K562 (cell line): ENCODE results near the gene CUX1. TPM values are rescaled to one million over a fixed set of nuclear protein-coding genes. Genes with fewer than 3 reads are reported as not detected.

Experiments used
- ATAC-seq: fragments of 200-7000 bp; cut with Tn5 transposase; 3 replicates; pipeline ENCODE4 v1.9.1; 2020; ENCODE audit warnings: moderate library complexity
- BruUV-seq: library from RNA; stranded (reverse); fragments of 400-500 nt; replicated peaks from 2 replicates; lab custom pipeline; 2021; lab: Mats Ljungman, UMichigan
- CTCF ChIA-PET: fragments of 300-600 bp; formaldehyde crosslinking; extraction: SDS; loops from one replicate; lab custom pipeline; 2021; ENCODE audit warnings: low intra/inter-chr PET ratio; lab: Yijun Ruan, JAX
- POLR2A ChIA-PET: fragments of 300-600, 350-650 bp; sonication (Branson Sonifier 250); formaldehyde crosslinking; extraction: SDS; loops from one replicate; lab custom pipeline; 2021; ENCODE audit warnings: antibody characterized with exemption, inconsistent platforms; lab: Yijun Ruan, JAX
- DNase-seq, 4 experiments: peaks; one replicate each; pipeline versions ENCODE4 v3.0.0 to v3.0.0-alpha.2; 2011 to 2018; ENCODE audit warnings: low spot score in 3 of 4, mixed read lengths in 3 of 4; ENCODE audit errors: extremely low read depth in 1 of 4
- FAIRE-seq: peaks from 2 replicates; lab custom pipeline; 2011; peaks lifted over from hg19 to GRCh38; lab: Jason Lieb, UNC
- H2AFZ ChIP-seq: 2 replicates; pipeline ENCODE4 v1.6.0; 2011; ENCODE audit warnings: low read depth, low read length, control low read depth, inconsistent platforms
- H3K27ac ChIP-seq: fragments of 200-600 bp; 3 replicates; pipeline ENCODE4 v1.8.0; 2011; ENCODE audit warnings: low read depth, mild to moderate bottlenecking, control low read depth, inconsistent platforms, low read length, moderate library complexity, mixed read lengths; ENCODE audit errors: extremely low read depth
- H3K27me3 ChIP-seq, 2 experiments: fragments of 300-600 bp in 1 of 2; 2 replicates in 1 of 2; 3 replicates in 1 of 2; pipeline versions ENCODE4 v1.6.0 to v1.8.0; 2011; ENCODE audit warnings: inconsistent platforms in 2 of 2, low read length in 2 of 2, mild to moderate bottlenecking in 1 of 2, mixed read lengths in 1 of 2, moderate library complexity in 1 of 2; ENCODE audit not compliant: control insufficient read depth in 2 of 2, insufficient read depth in 2 of 2
- H3K36me3 ChIP-seq: fragments of 300-600 bp; 3 replicates; pipeline ENCODE4 v1.8.0; 2011; ENCODE audit warnings: mild to moderate bottlenecking, low read length, inconsistent platforms; ENCODE audit not compliant: control insufficient read depth, insufficient read depth
- H3K4me1 ChIP-seq, 2 experiments: fragments of 200-600 bp in 1 of 2; replicated peaks in 1 of 2; 2 replicates in 1 of 2; 3 replicates in 1 of 2; pipeline versions ENCODE4 v1.5.1 to v1.8.0; 2011; ENCODE audit warnings: inconsistent platforms in 2 of 2, low read length in 2 of 2, mild to moderate bottlenecking in 1 of 2, mixed read lengths in 1 of 2, moderate library complexity in 1 of 2; ENCODE audit not compliant: control insufficient read depth in 2 of 2, insufficient read depth in 2 of 2
- H3K4me2 ChIP-seq: 2 replicates; pipeline ENCODE4 v1.6.1; 2011; ENCODE audit warnings: low read length, control low read depth, inconsistent platforms, mixed read lengths; ENCODE audit not compliant: insufficient read depth
- H3K4me3 ChIP-seq: fragments of 200-600 bp; sonication (generic), shearing (Covaris generic); 2 replicates; pipeline ENCODE4 v1.5.1; 2016; ENCODE audit warnings: control low read depth, inconsistent platforms
- H3K79me2 ChIP-seq: fragments of 200-600 bp; 3 replicates; pipeline ENCODE4 v1.8.0; 2011; ENCODE audit warnings: low read length, inconsistent platforms; ENCODE audit not compliant: control insufficient read depth, insufficient read depth
- H3K9ac ChIP-seq, 2 experiments: 2 replicates each; pipeline versions ENCODE4 v1.6.0 to v1.6.1; 2011; ENCODE audit warnings: low read depth in 2 of 2, low read length in 2 of 2, control low read depth in 1 of 2, inconsistent platforms in 1 of 2, mild to moderate bottlenecking in 1 of 2, mixed read lengths in 1 of 2; ENCODE audit not compliant: insufficient read depth in 1 of 2
- H3K9me1 ChIP-seq: one replicate; pipeline ENCODE4 v1.6.0; 2011; ENCODE audit warnings: inconsistent platforms, mild to moderate bottlenecking, low read length, moderate library complexity; ENCODE audit not compliant: control insufficient read depth, insufficient read depth
- H3K9me3 ChIP-seq: replicated peaks from 2 replicates; pipeline ENCODE4 v1.5.1; 2011; ENCODE audit warnings: low read depth, low read length, inconsistent platforms; ENCODE audit not compliant: control insufficient read depth, insufficient read depth
- H4K20me1 ChIP-seq: replicated peaks from 2 replicates; pipeline ENCODE4 v1.6.1; 2011; ENCODE audit warnings: low read length, inconsistent platforms, mixed read lengths; ENCODE audit not compliant: control insufficient read depth, insufficient read depth
- CBX1 ChIP-seq: sonication (generic); IDR thresholded peaks from 2 replicates; pipeline ENCODE4 v1.6.1; 2016; ENCODE audit warnings: antibody characterized with exemption, low read depth, mild to moderate bottlenecking
- KHSRP ChIP-seq: fragments of 450-650 bp; IDR thresholded peaks from 2 replicates; pipeline ENCODE4 v1.6.1; 2017
- MTA1 ChIP-seq: fragments of 450-650 bp; IDR thresholded peaks from 2 replicates; pipeline ENCODE4 v1.6.1; 2017; ENCODE audit warnings: borderline replicate concordance
- NFE2L1 ChIP-seq: fragments of 450-650 bp; IDR thresholded peaks from 2 replicates; pipeline ENCODE4 v1.6.1; 2016; ENCODE audit warnings: missing genetic modification characterization, low read depth, mild to moderate bottlenecking, missing compliant biosample characterization, moderate library complexity, borderline replicate concordance
- SREBF1 ChIP-seq: fragments of 150-350 bp; IDR thresholded peaks from 2 replicates; pipeline ENCODE4 v1.6.1; 2014; ENCODE audit warnings: antibody characterized with exemption, low read depth, low read length, borderline replicate concordance
- ZFX ChIP-seq: sonication (generic); formaldehyde crosslinking; IDR thresholded peaks from 2 replicates; pipeline ENCODE4 v1.8.0; 2022; ENCODE audit warnings: mild to moderate bottlenecking, missing genetic modification reagents, moderate library complexity
- ZNF444 ChIP-seq: fragments of 250-450 bp; sonication (Bioruptor Pico); IDR thresholded peaks from 2 replicates; pipeline ENCODE4 v1.4.0; 2020; ENCODE audit warnings: mild to moderate bottlenecking, moderate library complexity
- ZSCAN29 ChIP-seq: fragments of 450-650 bp; IDR thresholded peaks from 2 replicates; pipeline ENCODE4 v1.6.1; 2017
- WGBS: fragments of 100-300 bp; shearing (Covaris generic); methylation state at CpG from one replicate; pipeline ENCODE4 v1.1.6; 2016; ENCODE audit warnings: low coverage, mixed read lengths; ENCODE audit not compliant: insufficient coverage; ENCODE audit errors: missing lambda C conversion rate; 5-methylcytosine and 5-hydroxymethylcytosine counted together
- in situ Hi-C: fragments of 300-500 bp; cut with MboI; formaldehyde crosslinking; loops from 4 replicates; pipeline ENCODE4 v1.15.0; 2018; ENCODE audit warnings: inconsistent platforms, mixed read lengths
- intact Hi-C: fragments of 100-400 bp; cut with micrococcal nuclease; formaldehyde crosslinking; loops from 2 replicates; pipeline ENCODE4 v1.14.2; 2022
- polyA plus RNA-seq, 8 experiments: library from polyadenylated mRNA; depleted of rRNA in 4 of 8; stranded (reverse) in 5 of 8; unstranded in 3 of 8; fragments of >200 nt; fragmentation: Nextera tagmentation in 2 of 8; fragmentation: Illumina TruSeq in 1 of 8; extraction: Ambion mirVana in 2 of 8; extraction: Trizol in 1 of 8; gene quantifications; 2 replicates each; pipeline versions ENCODE4 v1.2.1 to v1.2.3, GENCODE V29; 2011 to 2014; ENCODE audit warnings: inconsistent platforms in 1 of 8, missing spikeins in 1 of 8
- total RNA-seq, 7 experiments: library from RNA; depleted of rRNA in 6 of 7; stranded (reverse); fragments of >200 nt in 6 of 7; fragmentation: Illumina TruSeq in 2 of 7; extraction: Trizol in 2 of 7; gene quantifications; 2 replicates each; pipeline versions ENCODE4 v1.2.1 to v1.2.3, GENCODE V29; 2011 to 2021; ENCODE audit warnings: low replicate concordance in 1 of 7
- TF ChIP-seq, protein P1 (sequence below): fragments of 450-650 bp; formaldehyde crosslinking; conservative IDR thresholded peaks from 2 replicates; pipeline ENCODE4 v1.4.0; 2022; ENCODE audit warnings: mild to moderate bottlenecking, missing genetic modification characterization

Gene CUX1
- total and polyA plus RNA-seq, 9 of the 15 experiments (the other 6 are each of a cell fraction or from before 2014, with no cell fraction given) = 3.6 to 55.3 (median 25.2) TPM

DNA sequence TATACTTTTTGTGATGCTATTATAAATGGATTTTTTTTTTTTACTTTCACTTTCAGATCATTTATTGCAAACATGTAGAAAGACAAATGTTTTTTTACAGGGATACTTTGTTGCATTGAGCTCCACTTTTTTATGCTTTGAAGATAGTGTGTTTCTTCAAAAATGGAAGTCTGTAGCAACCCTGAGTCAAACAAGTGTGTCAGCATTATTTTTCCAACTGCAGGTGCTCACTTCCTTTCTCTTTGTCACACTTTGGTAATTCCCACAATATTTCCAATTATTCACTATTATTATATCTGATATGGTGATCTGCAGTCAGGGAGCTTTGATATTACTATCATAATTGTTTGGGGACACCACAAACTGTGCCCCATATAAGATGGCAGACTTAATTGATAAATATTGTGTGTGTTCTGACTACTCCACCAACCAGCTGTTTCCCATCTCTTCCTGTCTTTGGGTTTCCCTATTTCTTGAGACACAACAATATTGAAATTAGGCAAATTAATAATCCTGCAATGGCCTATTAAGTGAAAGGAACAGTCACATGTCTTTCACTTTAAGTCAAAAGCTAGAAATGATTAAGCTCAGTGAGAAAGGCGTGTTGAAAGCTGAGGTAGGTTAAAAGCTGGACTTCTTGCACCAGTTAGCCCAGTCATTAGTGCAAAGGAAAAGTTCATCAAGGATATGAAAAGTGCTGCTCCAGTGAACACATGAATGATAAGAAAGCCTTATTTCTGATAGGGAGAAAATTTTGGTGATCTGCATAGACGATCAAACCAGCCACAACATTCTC, 238.0 kb downstream of the CUX1 start (continued):
- TF ChIP-seq MTA1 (no peak), ZSCAN29 (no peak), ZFX (no peak)

DNA sequence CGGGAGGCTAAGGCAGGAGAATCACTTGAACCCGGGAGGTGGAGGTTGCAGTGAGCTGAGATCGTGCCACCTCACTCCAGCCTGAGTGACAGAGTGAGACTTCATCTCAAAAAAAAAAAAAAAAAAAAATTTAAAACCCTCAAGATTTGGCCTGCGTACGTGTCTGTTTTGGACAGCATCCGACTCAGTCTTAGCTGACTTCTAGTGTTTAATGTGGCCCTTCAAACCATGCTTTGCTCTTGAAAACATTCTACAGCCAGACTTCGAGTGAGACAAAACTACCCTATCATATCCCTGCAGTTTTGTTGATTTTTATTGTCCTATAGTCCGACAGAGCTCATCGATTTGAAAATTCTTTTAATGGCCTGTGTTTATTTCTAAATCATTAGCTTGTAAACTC, 242.1 kb downstream of the CUX1 start:
- Histone ChIP-seq H3K27me3 (no peaks in the 10 kb centered on the region), H3K9me3 (no peaks in the 10 kb centered on the region; the same call in 1 of the 2 replicates), H3K27ac (no peak overlapping the region), H3K4me2 (no peak overlapping the region), H4K20me1 (peaks cover 10% of the 10 kb centered on the region; the same call in 1 of the 2 replicates), H2AFZ (no peak overlapping the region), H3K4me3 (no peak overlapping the region), H3K4me1 (peaks cover 13 to 18% of the 10 kb centered on the region in 2 experiments; a peak in 4 of 5 replicates), H3K36me3 (no peaks in the 10 kb centered on the region), H3K79me2 (peaks cover 7% of the 10 kb centered on the region), H3K9me1 (no peaks in the 10 kb centered on the region), H3K9ac (no peak overlapping the region)
- DNase-seq (no peak), FAIRE-seq (no peak), ATAC-seq (no peak)
- intact Hi-C loops (no loop called here), in situ Hi-C loops (no loop called here)
- ChIA-PET POLR2A (interaction anchor here (0.6 to 1.2 kb wide), 3 partner anchors 10 to 174 kb away, joined by 3 to 4 read pairs (median 4); no protein-coding TSS in a partner anchor), CTCF (no interaction called here)
- no TSS peak for BruUV-seq
- WGBS = 87% methylated on average over 8 of the region's 9 CpGs
- no peak for TF ChIP-seq SREBF1
- no peak for TF ChIP-seq NFE2L1
- TF ChIP-seq, protein P1, sequence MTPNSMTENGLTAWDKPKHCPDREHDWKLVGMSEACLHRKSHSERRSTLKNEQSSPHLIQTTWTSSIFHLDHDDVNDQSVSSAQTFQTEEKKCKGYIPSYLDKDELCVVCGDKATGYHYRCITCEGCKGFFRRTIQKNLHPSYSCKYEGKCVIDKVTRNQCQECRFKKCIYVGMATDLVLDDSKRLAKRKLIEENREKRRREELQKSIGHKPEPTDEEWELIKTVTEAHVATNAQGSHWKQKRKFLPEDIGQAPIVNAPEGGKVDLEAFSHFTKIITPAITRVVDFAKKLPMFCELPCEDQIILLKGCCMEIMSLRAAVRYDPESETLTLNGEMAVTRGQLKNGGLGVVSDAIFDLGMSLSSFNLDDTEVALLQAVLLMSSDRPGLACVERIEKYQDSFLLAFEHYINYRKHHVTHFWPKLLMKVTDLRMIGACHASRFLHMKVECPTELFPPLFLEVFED (CRISPR knock-in tag) = no peak
- no peak for TF ChIP-seq CBX1
- no peak for TF ChIP-seq KHSRP
- TF ChIP-seq ZNF444 (CRISPR knock-in tag) = no peak
